IMR-90 (cell line): ENCODE measurements around the gene EHF. TPM values are rescaled to one million over a fixed set of nuclear protein-coding genes. Genes with fewer than 3 reads are reported as not detected.

ENCODE experiments used
- ATAC-seq: fragments of 200-7000 bp; cut with Tn5 transposase; 2 replicates; pipeline ENCODE4 v1.9.1; 2020; ENCODE audit warnings: low read depth, mild to moderate bottlenecking, moderate library complexity
- BruUV-seq: library from RNA; stranded (reverse); fragments of 400-500 nt; replicated peaks from 2 replicates; lab custom pipeline; 2021; lab: Mats Ljungman, UMichigan
- CTCF ChIA-PET: fragments of 300-600 bp; formaldehyde crosslinking; extraction: SDS; loops from one replicate; lab custom pipeline; 2021; ENCODE audit warnings: antibody characterized with exemption; lab: Yijun Ruan, JAX
- POLR2A ChIA-PET: fragments of 300-600 bp; sonication (Branson Sonifier 250); formaldehyde crosslinking; loops from one replicate; lab custom pipeline; 2022; ENCODE audit warnings: antibody characterized with exemption; ENCODE audit not compliant: unreplicated experiment; lab: Charles Lee
- DNase-seq: peaks from one replicate; pipeline ENCODE4 v3.0.0; 2013
- H2AFZ ChIP-seq: replicated peaks from 2 replicates; pipeline ENCODE3; 2013; ENCODE audit warnings: low read length, mild to moderate bottlenecking; ENCODE audit not compliant: poor library complexity
- H2AK5ac ChIP-seq: 2 replicates; pipeline ENCODE4 v1.6.1; 2013; ENCODE audit warnings: low read depth, low read length, inconsistent platforms
- H2AK9ac ChIP-seq: replicated peaks from 2 replicates; pipeline ENCODE3; 2013; ENCODE audit warnings: mild to moderate bottlenecking, low read depth, low read length, moderate library complexity; ENCODE audit not compliant: poor library complexity
- H2BK120ac ChIP-seq: 2 replicates; pipeline ENCODE4 v1.6.1; 2013; ENCODE audit warnings: low read depth, low read length, inconsistent platforms
- H2BK15ac ChIP-seq: 3 replicates; pipeline ENCODE4 v1.6.1; 2013; ENCODE audit warnings: low read depth, low read length, inconsistent platforms
- H2BK20ac ChIP-seq: 2 replicates; pipeline ENCODE4 v1.6.1; 2013; ENCODE audit warnings: low read depth, mild to moderate bottlenecking, inconsistent platforms, low read length, moderate library complexity
- H2BK5ac ChIP-seq: 2 replicates; pipeline ENCODE4 v1.6.1; 2013; ENCODE audit warnings: mild to moderate bottlenecking, low read depth, low read length, inconsistent platforms; ENCODE audit not compliant: poor library complexity, severe bottlenecking
- H3K14ac ChIP-seq: replicated peaks from 2 replicates; pipeline ENCODE4 v1.6.1; 2013; ENCODE audit warnings: low read depth, low read length, inconsistent platforms
- H3K18ac ChIP-seq: 2 replicates; pipeline ENCODE4 v1.6.1; 2013; ENCODE audit warnings: low read depth, low read length, control low read depth
- H3K23ac ChIP-seq: 2 replicates; pipeline ENCODE4 v1.6.1; 2013; ENCODE audit warnings: low read depth, low read length, inconsistent platforms
- H3K27ac ChIP-seq: 2 replicates; pipeline ENCODE4 v1.5.1; 2013; ENCODE audit warnings: mild to moderate bottlenecking, control low read depth, low read length; ENCODE audit not compliant: insufficient read depth
- H3K27me3 ChIP-seq: 2 replicates; pipeline ENCODE4 v1.6.1; 2013; ENCODE audit warnings: low read length; ENCODE audit not compliant: control insufficient read depth, insufficient read depth
- H3K36me3 ChIP-seq: 2 replicates; pipeline ENCODE4 v1.6.1; 2013; ENCODE audit warnings: low read length, mixed read lengths; ENCODE audit not compliant: control insufficient read depth, insufficient read depth
- H3K4ac ChIP-seq: 2 replicates; pipeline ENCODE4 v1.6.1; 2013; ENCODE audit warnings: low read depth, low read length, inconsistent platforms
- H3K4me1 ChIP-seq: 2 replicates; pipeline ENCODE4 v1.6.1; 2013; ENCODE audit warnings: low read length, mixed read lengths; ENCODE audit not compliant: control insufficient read depth, insufficient read depth
- H3K4me2 ChIP-seq: 2 replicates; pipeline ENCODE4 v1.6.1; 2013; ENCODE audit warnings: low read depth, mild to moderate bottlenecking, control low read depth, low read length, moderate library complexity
- H3K4me3 ChIP-seq: 2 replicates; pipeline ENCODE4 v1.5.1; 2013; ENCODE audit warnings: low read depth, mild to moderate bottlenecking, control low read depth, low read length, moderate library complexity; ENCODE audit not compliant: insufficient read depth
- H3K56ac ChIP-seq: 2 replicates; pipeline ENCODE4 v1.6.1; 2013; ENCODE audit warnings: low read length, inconsistent platforms; ENCODE audit not compliant: insufficient read depth; ENCODE audit errors: extremely low read depth
- H3K79me1 ChIP-seq, 2 experiments: 2 replicates each; pipeline ENCODE4 v1.6.1; 2013; ENCODE audit warnings: low read length in 2 of 2, inconsistent platforms in 1 of 2, low read depth in 1 of 2
- H3K9ac ChIP-seq: 2 replicates; pipeline ENCODE4 v1.6.1; 2013; ENCODE audit warnings: low read depth, low read length, control low read depth
- H3K9me1 ChIP-seq: 2 replicates; pipeline ENCODE4 v1.6.1; 2013; ENCODE audit warnings: low read length, inconsistent platforms; ENCODE audit not compliant: insufficient read depth
- H3K9me3 ChIP-seq: 2 replicates; pipeline ENCODE4 v1.6.1; 2013; ENCODE audit warnings: low read length; ENCODE audit not compliant: control insufficient read depth, insufficient read depth
- H4K20me1 ChIP-seq: 2 replicates; pipeline ENCODE4 v1.6.1; 2013; ENCODE audit warnings: low read length, inconsistent platforms; ENCODE audit not compliant: insufficient read depth
- H4K5ac ChIP-seq: 2 replicates; pipeline ENCODE4 v1.6.1; 2013; ENCODE audit warnings: mild to moderate bottlenecking, low read depth, low read length, control low read depth
- H4K8ac ChIP-seq, 2 experiments: 2 replicates each; pipeline ENCODE4 v1.6.1; 2013; ENCODE audit warnings: low read depth in 2 of 2, low read length in 2 of 2, control low read depth in 1 of 2, inconsistent platforms in 1 of 2
- H4K91ac ChIP-seq: 2 replicates; pipeline ENCODE4 v1.6.1; 2013; ENCODE audit warnings: low read depth, low read length, inconsistent platforms; ENCODE audit not compliant: insufficient read depth
- BHLHE40 ChIP-seq: fragments of 150-350 bp; IDR thresholded peaks from 2 replicates; pipeline ENCODE4 v1.6.1; 2016; ENCODE audit warnings: mild to moderate bottlenecking, low read depth, low read length
- CEBPB ChIP-seq: IDR thresholded peaks from 2 replicates; pipeline ENCODE4 v1.6.1; 2012; ENCODE audit warnings: low read depth, low read length, improper control_type of control experiment
- CHD1 ChIP-seq: IDR thresholded peaks from 2 replicates; pipeline ENCODE4 v1.6.1; 2012; ENCODE audit warnings: low read depth, low read length, improper control_type of control experiment
- CTCF ChIP-seq: conservative IDR thresholded peaks from 2 replicates; pipeline ENCODE4 v1.5.1; 2012; ENCODE audit warnings: mild to moderate bottlenecking, low read depth, low read length, improper control_type of control experiment
- ELK1 ChIP-seq: fragments of 150-350 bp; IDR thresholded peaks from 2 replicates; pipeline ENCODE4 v1.6.1; 2016; ENCODE audit warnings: low read depth, mild to moderate bottlenecking, low read length, moderate library complexity, borderline replicate concordance
- FOS ChIP-seq: fragments of 150-350 bp; IDR thresholded peaks from 2 replicates; pipeline ENCODE4 v1.6.1; 2016; ENCODE audit warnings: low read depth, low read length
- MAFK ChIP-seq: IDR thresholded peaks from 2 replicates; pipeline ENCODE4 v1.6.1; 2012; ENCODE audit warnings: low read depth, low read length, improper control_type of control experiment
- MAZ ChIP-seq: IDR thresholded peaks from 2 replicates; pipeline ENCODE4 v1.6.1; 2012; ENCODE audit warnings: low read depth, mild to moderate bottlenecking, low read length, improper control_type of control experiment, moderate library complexity, borderline replicate concordance
- MXI1 ChIP-seq: IDR thresholded peaks from 2 replicates; pipeline ENCODE4 v1.6.1; 2012; ENCODE audit warnings: low read depth, mild to moderate bottlenecking, low read length, moderate library complexity, borderline replicate concordance
- NFE2L2 ChIP-seq: fragments of 150-350 bp; IDR thresholded peaks from 2 replicates; pipeline ENCODE4 v1.6.1; 2016; ENCODE audit warnings: low read depth, mild to moderate bottlenecking, low read length
- POLR2A ChIP-seq: IDR thresholded peaks from 2 replicates; pipeline ENCODE4 v1.6.1; 2012; ENCODE audit warnings: mild to moderate bottlenecking, low read depth, low read length
- RAD21 ChIP-seq: IDR thresholded peaks from 2 replicates; pipeline ENCODE4 v1.6.1; 2012; ENCODE audit warnings: low read length, improper control_type of control experiment
- RCOR1 ChIP-seq: IDR thresholded peaks from 2 replicates; pipeline ENCODE4 v1.6.1; 2012; ENCODE audit warnings: mild to moderate bottlenecking, low read length, improper control_type of control experiment; ENCODE audit not compliant: insufficient replicate concordance
- RFX5 ChIP-seq: IDR thresholded peaks from 2 replicates; pipeline ENCODE4 v1.8.0; 2012; ENCODE audit warnings: low read depth, mild to moderate bottlenecking, low read length, moderate library complexity
- SMC3 ChIP-seq: fragments of 150-350 bp; IDR thresholded peaks from 2 replicates; pipeline ENCODE4 v1.6.1; 2016; ENCODE audit warnings: low read depth, mild to moderate bottlenecking, antibody characterized with exemption, low read length, moderate library complexity
- USF2 ChIP-seq: fragments of 150-350 bp; IDR thresholded peaks from 2 replicates; pipeline ENCODE4 v1.6.1; 2017; ENCODE audit warnings: mild to moderate bottlenecking, antibody characterized with exemption, low read length, low read depth
- WGBS, 2 experiments: methylation state at CpG; one replicate each; pipeline versions ENCODE4 v1.1.5 to v1.1.7; 2013; ENCODE audit warnings: missing lambda C conversion rate in 2 of 2; ENCODE audit not compliant: insufficient read length in 1 of 2; ENCODE audit errors: extremely low coverage in 2 of 2; 5-methylcytosine and 5-hydroxymethylcytosine counted together
- dilution Hi-C: fragments of 300-500 bp; cut with HindIII; formaldehyde crosslinking; loops from one replicate; pipeline ENCODE4 v1.14.3; 2018; ENCODE audit warnings: low sequenced_read_pairs; ENCODE audit not compliant: unreplicated experiment
- in situ Hi-C: fragments of 300-500 bp; cut with MboI; formaldehyde crosslinking; loops from 3 replicates; pipeline ENCODE4 v1.14.3; 2019; ENCODE audit warnings: low sequenced_read_pairs, inconsistent platforms, mixed read lengths
- intact Hi-C: fragments of 100-400 bp; cut with micrococcal nuclease; formaldehyde crosslinking; loops from 2 replicates; pipeline ENCODE4 v1.10.0; 2022
- polyA plus RNA-seq, 3 experiments: library from polyadenylated mRNA; depleted of rRNA; stranded (reverse); fragments of >200 nt; gene quantifications; 2 replicates each; pipeline ENCODE4 v1.2.3, GENCODE V29; 2012; ENCODE audit warnings: low replicate concordance in 1 of 3
- total RNA-seq: library from RNA; depleted of rRNA; stranded (reverse); fragments of >200 nt; gene quantifications from 2 replicates; pipeline ENCODE4 v1.2.3, GENCODE V29; 2012

Gene EHF
- total and polyA plus RNA-seq, 2 of the 4 experiments (the other 2 are of a cell fraction), result under 0.01 TPM; not detected in 1

GRCh38 chr11:34576331-34576730 lies 44.6 kb upstream of the EHF start:
- CTCF ChIA-PET, result interaction anchor here (0.9 kb wide), 1 partner anchor 10 kb away, joined by 3 read pairs; no protein-coding TSS in a partner anchor
- POLR2A ChIA-PET, result no interaction called here

More at GRCh38 chr11:34576331-34576730, 44.6 kb upstream of the EHF start:
- Histone ChIP-seq H3K27me3 (peaks cover 45% of the 10 kb centered on the region), H3K14ac (no peak overlapping the region), H3K9me1 (no peaks in the 10 kb centered on the region), H2AFZ (no peak overlapping the region), H2BK15ac (no peak overlapping the region), H4K8ac (no peak overlapping the region), H3K9me3 (no peaks in the 10 kb centered on the region), H3K27ac (no peak overlapping the region), H3K56ac (no peak overlapping the region), H2BK5ac (no peak overlapping the region), H4K91ac (no peak overlapping the region), H3K4me1 (no peaks in the 10 kb centered on the region), H3K4me2 (no peak overlapping the region), H3K23ac (no peak overlapping the region), H3K4ac (no peak overlapping the region), H4K20me1 (no peaks in the 10 kb centered on the region), H2AK5ac (no peak overlapping the region), H3K36me3 (no peaks in the 10 kb centered on the region), H4K5ac (no peak overlapping the region), H2BK120ac (no peak overlapping the region), H3K9ac (no peak overlapping the region), H3K4me3 (no peak overlapping the region), H3K79me1 (no peaks in the 10 kb centered on the region), H2BK20ac (no peak overlapping the region), H3K18ac (no peak overlapping the region), H2AK9ac (no peak overlapping the region)
- WGBS, 2 experiments, result no CpG with 5 or more reads among the region's 3 CpGs
- intact Hi-C loops (no loop called here), in situ Hi-C loops (loop anchor here (25.0 kb wide), 1 partner anchor 586 kb away; no protein-coding TSS in a partner anchor), dilution Hi-C loops (no loop called here)
- BruUV-seq, result no TSS peak
- TF ChIP-seq MAZ (no peak), CHD1 (no peak), SMC3 (no peak), MXI1 (no peak), RAD21 (no peak), RCOR1 (no peak), ELK1 (no peak), NFE2L2 (no peak), FOS (no peak), CTCF (no peak), RFX5 (no peak), POLR2A (no peak), BHLHE40 (no peak), CEBPB (no peak), USF2 (no peak), MAFK (no peak)
- ATAC-seq (no peak), DNase-seq (peak; percentile 11)
